Colon (tissue), 2 donors: ENCODE results near the gene CCDC74B.
"Not testable (repeated sequence)": the region's sequence is repeated elsewhere in the genome, so short reads cannot be mapped to it uniquely, and the experiment has no call there.

Experiments used
- FAIRE-seq: peaks from 2 replicates; lab custom pipeline; 2012; peaks lifted over from hg19 to GRCh38; lab: Jason Lieb, UNC
- donor health status: control.
- donor health status: control.

The CCDC74B gene

DNA sequence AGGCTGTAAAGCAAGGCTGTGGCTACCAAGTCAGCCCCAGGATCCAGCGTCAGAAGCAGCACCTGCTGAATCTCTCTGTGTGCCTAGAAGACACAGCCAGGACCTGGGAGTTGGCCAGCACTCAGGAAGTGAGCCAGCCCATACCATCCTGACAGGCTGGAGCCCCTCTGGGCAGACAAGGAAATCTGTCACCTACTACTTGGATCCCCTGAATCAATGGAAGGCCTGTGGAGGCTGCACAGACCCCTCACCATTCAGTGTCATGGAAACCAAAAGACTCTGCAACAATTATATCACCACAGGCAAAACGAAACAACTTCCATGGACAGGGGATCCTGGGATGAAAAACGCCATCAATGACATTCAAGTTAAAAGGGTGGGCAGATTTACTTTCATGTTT lies 21.7 kb upstream of the CCDC74B start:
- not testable (repeated sequence) for FAIRE-seq

DNA sequence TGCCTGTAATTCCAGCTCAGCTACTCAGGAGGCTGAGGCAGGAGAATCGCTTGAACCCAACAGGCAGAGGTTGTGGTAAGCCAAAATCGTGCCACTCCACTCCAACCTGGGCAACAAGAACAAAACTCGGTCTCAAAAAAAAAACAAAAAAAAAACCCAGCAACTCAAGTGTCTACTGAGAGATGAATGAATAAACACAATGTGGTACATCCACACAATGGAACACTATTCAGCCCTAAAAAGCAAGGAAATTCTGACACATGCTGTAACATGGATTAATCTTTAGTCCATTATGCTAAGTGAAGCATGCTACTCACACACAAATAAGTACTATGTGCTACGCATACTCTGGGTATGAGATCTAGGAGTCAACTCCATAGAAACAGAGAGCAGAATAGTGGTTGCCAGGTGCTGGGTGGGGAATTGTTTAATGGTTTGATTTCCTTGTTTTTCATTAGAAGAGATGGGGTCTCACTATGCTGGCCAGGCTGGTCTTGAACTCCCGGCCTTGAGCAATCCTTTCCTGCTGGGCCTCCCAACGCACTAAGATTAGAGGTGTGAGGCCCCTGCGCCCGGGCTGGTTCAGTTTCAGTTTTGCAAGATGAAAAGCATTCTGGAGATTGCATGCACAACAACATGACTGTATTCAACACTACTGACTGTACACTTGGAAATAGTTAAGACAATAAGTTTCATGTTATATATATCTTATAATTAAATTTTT lies 20.5 kb upstream of the CCDC74B start:
- FAIRE-seq = no peak

DNA sequence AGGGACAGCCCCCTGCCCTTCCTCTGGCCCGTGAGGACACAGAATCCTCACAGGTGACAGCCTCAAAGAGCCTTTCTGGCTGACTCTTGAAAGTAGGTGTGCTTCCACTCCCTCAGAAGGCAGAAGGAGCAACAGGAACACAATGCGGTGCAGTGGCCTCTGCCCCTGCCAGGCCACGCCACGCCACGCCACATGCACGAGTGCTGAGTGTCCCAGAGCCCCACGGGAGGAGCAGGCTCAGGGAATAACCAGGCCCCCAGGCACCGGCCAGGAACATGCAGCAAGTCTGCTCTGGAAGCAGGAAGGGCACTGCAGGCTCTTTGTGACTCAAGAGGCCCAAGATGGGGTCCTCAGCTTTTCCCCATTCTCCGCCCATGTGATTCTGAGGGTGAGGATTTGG lies 18.1 kb upstream of the CCDC74B start:
- no peak for FAIRE-seq

GRCh38 chr2:130162486-130162885 lies 17.6 kb upstream of the CCDC74B start:
- FAIRE-seq = not testable (repeated sequence)

DNA sequence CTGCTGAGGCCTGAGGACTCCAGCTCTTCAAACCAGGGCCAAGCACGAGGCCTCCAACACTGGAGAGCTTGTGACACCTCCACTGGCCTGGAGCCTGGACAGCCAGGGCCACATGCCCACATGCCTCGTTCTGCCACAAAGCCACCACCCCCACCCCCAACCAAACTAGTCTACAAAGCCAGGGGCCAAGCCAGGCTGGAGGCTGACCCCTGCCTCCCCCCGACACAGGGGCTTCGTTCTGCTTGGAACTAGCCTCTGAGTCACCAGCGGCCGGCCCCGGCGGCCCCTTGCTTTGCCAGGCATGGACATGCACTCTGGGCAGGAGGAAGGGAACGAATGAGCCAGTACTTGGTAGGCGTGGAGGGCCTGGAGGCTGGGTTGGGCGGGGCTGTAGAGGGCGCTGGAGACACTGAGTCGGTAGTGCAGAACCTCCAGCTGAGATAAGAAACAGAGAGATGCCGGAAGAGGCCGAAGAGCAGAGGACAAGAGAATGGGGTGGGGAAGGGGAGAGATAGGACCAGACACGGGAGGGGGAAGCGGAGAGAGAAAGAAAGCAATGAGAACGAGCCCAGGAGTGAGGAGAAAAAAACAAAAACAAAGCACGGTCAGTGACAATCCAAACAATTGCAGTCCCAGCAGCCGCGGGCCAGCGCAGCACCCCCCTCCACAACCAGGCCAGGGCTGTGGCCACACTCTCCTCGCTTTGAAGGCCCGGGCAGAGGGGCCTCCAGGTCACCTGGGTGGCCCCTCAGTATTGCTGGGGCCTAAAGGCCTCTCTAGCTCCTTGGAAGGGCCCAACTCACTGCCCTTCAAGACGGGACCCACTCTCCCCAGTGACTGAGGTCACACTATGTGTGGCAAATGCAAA lies 16.2 kb upstream of the CCDC74B start:
- FAIRE-seq = not testable (repeated sequence)

DNA sequence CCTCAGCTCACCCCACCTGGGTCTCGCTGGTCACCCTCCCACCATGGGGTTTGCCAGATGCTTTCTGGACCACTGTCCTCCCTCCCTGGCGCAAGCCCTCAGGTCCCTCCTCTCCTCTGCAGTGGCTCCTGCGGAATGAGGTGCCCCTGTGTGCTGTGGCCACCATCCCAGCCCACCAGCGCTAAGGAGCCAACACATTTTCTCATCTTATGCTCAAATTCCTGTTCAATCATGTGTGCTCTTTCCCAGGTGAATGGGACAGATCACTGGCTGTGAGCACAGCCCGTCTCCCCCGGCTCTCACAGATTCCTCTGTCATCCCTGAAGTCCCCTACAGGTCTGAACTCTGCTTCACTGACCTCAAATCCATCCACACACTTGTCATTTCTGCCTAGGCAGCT lies 15.2 kb upstream of the CCDC74B start:
- FAIRE-seq = no peak

- FAIRE-seq = not testable (repeated sequence)
Observed at GRCh38 chr2:130159376-130159775, 14.5 kb upstream of the CCDC74B start.

DNA sequence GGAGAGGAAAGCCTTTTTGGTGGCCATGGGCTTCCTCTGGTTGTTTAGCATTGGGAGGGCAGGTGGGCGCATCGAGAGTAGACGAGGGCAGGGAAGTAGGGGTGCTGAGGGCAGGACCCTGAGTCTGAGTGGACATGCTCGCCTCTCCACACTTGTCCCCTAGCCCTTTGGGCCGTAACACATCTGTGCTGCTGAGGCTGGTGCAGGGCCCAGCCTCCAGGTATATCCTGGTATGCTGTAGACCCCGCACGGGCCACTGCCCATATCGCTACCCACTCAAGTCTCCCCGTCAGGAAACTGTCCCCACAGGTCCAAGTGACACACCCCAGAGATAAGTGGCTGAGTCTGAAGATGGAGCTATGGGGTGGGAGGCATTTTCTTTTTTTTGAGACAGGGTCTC lies 13.7 kb upstream of the CCDC74B start:
- FAIRE-seq = no peak

DNA sequence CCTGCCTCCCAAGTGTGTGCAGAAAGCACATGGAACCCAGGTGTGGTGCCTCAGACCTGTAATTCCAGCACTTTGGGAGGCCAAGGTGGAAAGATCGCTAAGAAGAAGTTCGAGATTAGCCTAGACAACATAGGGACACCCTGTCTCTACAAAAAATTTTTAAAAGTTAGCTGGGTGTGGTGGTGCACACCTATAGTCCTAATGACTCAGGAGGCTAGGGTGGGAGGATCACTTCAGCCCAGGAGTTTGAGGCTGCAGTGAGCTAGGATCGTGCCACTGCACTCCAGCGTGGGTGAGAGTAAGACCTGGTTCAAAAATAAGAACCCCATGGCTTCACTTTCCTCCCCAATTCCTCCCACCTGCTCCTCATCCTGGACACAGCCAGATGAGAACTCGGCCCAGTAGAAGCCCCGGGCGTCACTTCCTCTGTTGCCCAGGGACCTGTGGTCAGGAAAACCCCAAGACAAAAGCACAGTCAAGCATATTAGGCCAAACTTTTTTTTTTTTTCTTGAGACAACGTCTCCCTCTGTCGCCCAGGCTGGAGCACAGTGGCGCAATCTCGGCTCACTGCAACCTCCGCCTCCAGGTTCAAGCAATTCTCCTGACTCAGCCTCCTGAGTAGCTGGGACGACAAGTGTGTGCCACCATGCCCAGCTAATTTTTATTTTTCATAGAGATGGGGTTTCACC lies 13.1 kb upstream of the CCDC74B start:
- not testable (repeated sequence) for FAIRE-seq

GRCh38 chr2:130157354-130157753 lies 12.4 kb upstream of the CCDC74B start:
- FAIRE-seq = not testable (repeated sequence)

GRCh38 chr2:130156624-130157004 lies 11.7 kb upstream of the CCDC74B start:
- no peak for FAIRE-seq

DNA sequence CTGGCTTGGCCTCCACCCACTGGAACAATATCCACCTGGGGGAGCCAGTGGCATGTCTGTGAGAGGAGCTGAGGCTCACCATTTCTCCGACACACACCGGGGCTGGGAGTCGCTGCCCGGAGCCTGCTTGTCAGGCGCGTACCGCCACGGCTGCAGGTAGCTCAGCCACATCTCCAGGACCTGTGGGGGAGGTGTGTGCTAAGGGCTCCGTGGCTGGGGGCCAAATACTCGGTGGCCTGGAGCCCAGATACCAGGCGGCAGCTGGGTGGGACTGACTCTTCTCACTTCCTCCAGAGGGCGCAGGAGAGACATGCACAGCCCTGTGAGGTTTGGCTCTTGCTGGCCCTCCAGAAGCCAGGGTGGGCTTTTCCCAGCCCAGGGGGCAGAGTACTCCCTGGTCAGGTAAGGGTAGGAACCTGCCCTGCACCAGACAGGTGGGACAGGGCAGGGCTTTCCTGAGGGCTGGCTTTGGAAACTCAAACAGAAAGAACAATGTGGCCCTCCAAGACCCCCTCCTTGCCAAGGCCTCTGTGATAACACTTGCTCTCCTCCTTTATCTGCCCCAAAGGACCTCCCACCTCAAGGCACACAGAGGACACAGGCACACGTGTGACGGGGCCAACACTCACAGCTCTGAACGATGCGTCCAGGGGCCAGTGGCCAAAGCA lies 11.2 kb upstream of the CCDC74B start:
- not testable (repeated sequence) for FAIRE-seq

GRCh38 chr2:130154773-130155765 lies 10.2 kb upstream of the CCDC74B start:
- no peak for FAIRE-seq

- not testable (repeated sequence) for FAIRE-seq
Observed at GRCh38 chr2:130154423-130154770, 9.5 kb upstream of the CCDC74B start.

GRCh38 chr2:130153721-130154422 lies 9.0 kb upstream of the CCDC74B start:
- FAIRE-seq = not testable (repeated sequence)

- no peak for FAIRE-seq
Observed at GRCh38 chr2:130152816-130153595, 8.1 kb upstream of the CCDC74B start.

- FAIRE-seq = not testable (repeated sequence)
Observed at GRCh38 chr2:130152136-130152815, 7.4 kb upstream of the CCDC74B start.

DNA sequence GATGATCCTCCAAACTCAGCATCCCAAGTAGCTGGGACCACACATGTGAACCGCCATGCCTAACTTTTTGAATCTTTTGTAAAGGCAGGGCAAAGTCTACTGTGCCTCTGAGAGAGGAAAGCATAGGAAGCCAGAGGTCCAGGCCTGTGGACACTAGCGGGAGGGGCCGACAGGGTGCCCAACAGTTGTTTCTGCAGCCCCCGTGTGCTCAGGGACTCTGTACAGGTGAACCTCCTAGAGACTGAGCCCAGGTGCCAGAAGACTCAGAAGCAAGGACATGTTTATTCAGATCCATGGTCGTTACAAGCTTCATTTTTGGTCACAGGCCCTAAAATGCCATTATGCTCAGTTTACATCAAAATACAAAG lies 6.2 kb upstream of the CCDC74B start:
- FAIRE-seq = not testable (repeated sequence)
